DMS79 treated with DMSO at 0.1 percent for 48 hours (cell line): ENCODE results near the gene AKR1D1.

Source experiments
- DNase-seq: peaks from one replicate; lab custom pipeline; 2025; lab: John Stamatoyannopoulos, UW

AKR1D1 gene

DNA sequence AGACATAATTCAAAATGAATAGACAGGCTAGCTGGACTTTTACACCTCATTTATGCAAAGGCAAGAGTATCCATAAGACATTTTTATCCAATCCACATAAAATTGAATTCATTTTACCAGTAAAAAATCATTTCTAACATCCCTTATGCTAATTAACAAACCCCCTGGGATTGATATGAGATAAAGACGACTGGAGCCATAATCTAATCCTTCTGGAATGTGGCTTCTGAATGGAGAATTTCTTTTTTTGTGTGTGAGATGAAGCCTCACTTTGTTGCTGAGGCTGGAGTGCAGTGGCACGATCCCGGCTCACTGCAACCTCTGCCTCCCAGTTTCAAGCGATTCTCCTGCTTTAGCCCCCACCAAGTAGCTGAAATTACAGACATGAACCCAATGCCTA lies 90.4 kb downstream of the AKR1D1 start:
- no peak for DNase-seq

GRCh38 chr7:138167222-138167621 lies 91.0 kb downstream of the AKR1D1 start:
- DNase-seq, result no peak

- no peak for DNase-seq
Observed at GRCh38 chr7:138167869-138168296, 91.6 kb downstream of the AKR1D1 start.
